Smooth muscle cell of the coronary artery (primary cell): ENCODE measurements around the gene EDA. TPM values are rescaled to one million over a fixed set of nuclear protein-coding genes. Genes with fewer than 3 reads are reported as not detected.

ENCODE experiments used
- total RNA-seq: library from RNA; depleted of rRNA; stranded (reverse); fragments of >200 nt; gene quantifications from 2 replicates; pipeline ENCODE4 v1.2.3, GENCODE V29; 2014; ENCODE audit warnings: low replicate concordance

EDA gene
- 0.15 and 0.35 TPM in 2 replicates for total RNA-seq

DNA sequence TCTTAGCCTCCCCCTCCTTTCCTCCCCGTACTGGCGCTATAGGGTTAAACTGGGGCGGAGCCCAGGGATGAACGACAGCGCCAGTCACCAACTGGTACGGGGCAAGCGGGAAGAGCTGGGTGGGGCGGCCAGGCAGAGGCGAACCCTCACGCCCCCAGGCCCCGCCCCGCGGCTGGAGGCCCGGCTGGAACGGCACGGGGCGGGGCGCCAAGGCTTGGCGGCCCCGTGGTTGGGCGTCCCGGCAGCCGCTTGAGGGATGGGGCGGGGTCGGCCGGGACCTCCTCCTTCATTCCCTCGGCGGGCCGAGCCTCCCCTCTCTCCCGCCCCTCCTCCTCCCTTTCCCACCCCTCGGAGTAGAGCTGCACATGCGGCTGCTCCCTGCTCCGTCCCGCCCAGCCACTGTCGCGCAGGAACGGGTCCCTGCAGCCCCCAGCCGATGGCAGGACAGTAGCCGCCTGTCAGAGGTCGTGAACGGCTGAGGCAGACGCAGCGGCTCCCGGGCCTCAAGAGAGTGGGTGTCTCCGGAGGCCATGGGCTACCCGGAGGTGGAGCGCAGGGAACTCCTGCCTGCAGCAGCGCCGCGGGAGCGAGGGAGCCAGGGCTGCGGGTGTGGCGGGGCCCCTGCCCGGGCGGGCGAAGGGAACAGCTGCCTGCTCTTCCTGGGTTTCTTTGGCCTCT is at the start of gene EDA:
Gene EDA, plus strand, starts transcription at position 335 of the 678 bp plus-strand sequence.

DNA sequence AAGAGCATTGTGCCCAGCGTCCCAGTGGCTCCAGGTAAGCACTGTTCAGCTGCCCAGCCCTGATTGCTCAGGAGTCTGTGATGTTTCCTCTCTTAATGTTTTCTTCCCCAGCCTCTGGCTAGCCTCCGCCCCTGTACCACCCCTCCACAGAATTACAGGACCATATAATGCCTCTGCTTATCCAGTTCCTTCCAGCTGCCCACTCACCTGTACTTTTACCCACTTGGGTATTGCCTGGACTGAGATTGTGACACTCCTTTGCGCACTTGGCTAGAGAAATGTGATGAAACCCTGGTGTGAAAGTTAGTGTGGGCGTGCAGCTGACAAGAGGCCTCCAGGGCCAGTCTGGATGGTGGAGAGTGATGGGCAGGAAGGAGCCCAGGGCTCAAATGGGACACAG is 434.0 kb downstream of the EDA start, which contains the start of gene AWAT2:
Gene AWAT2, minus strand, starts transcription at position 14 of the 400 bp plus-strand sequence. Its CDS starts 6 bp downstream, at position 8.

DNA sequence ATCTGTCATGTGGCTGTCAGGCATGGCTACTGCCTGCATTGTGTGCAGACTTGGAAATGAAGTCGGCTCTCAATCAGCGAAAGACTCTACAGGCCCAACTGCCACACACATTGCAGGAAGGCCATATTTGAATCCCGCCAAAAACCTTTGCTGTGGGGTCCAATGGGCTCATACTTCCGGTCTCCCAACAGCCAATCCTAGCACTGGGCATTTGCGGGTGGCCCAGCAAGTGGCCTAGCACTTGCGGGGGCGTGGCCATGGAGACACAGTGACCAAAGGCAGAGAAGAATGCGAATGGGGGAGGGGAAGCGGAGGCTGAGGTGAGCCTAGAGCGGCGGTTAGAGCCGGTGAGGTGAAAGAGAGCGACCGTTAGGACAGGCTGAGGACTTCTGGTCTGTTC is 446.2 kb downstream of the EDA start, which contains the start of gene OTUD6A:
Gene OTUD6A, plus strand, starts transcription at position 382 of the 400 bp plus-strand sequence. CDS start 68 bp downstream, outside the sequence.

Other genes starting within 250 kb of the EDA start
- not detected in 2 replicates for gene NALF2, start 111.8 kb upstream of the EDA start, total RNA-seq